DMS114 treated with DMSO at 0.1 percent for 48 hours (cell line): ENCODE data around the gene TLK1.

Experiments
- DNase-seq: peaks from one replicate; lab custom pipeline; 2025; ENCODE audit not compliant: unreplicated experiment; lab: John Stamatoyannopoulos, UW

The TLK1 gene

DNA sequence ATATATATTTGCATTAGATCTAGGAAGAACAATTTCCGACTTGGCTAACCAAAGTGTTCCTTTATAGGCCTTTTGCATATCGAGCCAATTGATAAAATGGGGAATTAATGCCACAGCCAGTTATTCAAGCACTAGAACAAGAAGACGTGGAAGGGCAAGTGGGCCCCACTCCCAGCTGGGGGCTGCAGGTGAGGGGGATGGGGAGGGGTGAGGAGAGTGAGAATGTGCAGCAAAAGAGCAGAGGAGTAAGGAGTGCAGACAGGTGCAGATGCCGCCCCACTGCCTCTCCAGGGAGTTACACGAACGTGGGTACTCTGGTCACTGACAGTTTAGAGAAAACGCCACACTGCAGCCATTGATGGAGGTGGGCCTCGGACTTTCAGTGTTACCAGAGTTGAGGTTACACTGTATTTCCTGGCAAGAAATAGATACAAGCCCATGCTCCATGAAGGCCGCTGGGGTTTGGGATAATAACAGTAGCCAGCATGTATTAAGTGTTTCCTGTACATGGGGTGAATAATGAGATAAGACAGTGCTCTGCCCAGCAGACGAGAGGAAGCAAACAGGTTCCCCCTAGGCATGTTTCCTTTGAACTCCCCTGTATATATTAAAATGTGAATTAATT is 190.7 kb downstream of the TLK1 start:
- DNase-seq: no peak

DNA sequence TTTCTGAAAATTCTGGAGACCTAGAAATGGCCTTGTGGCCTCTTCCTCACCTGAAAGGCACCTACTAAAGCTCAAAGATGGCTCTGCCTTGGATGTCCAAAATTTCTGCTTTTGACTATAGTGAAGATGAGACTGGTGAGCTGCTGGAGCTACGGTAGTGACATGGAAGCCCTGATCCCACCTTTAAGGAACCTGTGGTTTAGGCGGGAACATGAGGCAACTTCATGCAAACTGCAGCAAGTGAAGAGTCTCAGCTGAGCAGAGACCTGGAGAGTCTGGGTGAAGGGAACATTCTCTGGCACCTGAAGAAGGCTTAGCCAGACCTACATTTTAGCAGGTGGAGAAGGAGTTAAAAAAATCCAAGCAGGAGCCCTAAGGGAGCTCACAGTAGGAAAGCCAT is 191.7 kb downstream of the TLK1 start:
- no peak for DNase-seq

DNA sequence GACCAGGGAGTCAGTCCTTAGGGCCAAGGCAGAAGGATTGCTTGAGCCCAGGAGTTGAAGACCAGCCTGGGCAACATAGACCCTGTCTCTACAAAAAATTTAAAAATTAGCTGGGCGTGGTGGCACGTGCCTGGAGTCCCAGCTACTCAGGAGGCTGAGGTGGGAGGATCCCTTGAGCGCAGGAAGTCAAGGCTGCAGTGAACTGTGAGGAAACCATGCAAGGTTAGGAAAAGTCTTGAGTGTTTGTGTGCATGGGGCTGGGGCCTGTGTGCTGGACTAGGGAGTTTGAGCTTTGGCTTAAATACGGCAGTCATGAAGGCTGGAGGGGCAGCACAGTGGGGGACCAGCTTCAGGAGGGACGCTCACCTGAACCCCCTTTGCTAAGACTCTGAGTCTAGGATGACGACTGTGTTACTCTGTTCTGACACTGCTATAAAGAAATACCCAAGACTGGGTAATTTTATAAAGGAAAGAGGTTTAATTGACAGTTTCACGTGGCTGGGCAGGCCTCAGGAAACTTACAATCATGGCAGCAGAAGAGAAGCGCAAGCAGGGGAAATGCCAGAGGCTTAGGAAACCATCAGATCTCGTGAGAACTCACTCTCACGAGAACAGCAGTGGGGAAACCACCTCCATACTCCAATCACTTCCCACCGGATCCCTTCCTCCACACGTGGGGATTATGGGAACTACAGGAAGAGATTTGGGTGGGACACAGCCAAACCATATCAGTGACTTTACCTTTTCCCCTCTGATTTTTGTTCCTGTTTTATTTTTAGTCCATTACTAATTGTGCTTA is 192.3 kb downstream of the TLK1 start:
- no peak for DNase-seq

DNA sequence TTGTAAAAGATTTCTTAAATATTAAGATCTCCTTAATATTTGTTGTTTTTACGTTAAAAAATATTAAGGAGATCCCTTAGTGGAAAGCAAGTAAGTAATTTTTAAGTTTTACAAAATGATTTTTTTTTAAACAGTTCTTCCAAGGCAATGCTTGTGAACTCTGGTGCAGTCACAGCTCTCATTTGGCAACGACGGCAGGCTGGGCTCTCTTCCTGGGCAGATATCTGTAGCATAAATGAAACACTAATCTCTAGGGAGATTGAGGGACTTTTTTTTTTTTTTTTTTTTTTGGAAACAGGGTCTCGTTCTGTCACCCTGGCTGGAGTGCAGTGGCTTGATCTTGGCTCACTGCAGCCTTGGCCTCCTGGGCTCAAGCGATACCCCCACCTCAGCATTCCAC is 193.1 kb downstream of the TLK1 start:
- DNase-seq: no peak

DNA sequence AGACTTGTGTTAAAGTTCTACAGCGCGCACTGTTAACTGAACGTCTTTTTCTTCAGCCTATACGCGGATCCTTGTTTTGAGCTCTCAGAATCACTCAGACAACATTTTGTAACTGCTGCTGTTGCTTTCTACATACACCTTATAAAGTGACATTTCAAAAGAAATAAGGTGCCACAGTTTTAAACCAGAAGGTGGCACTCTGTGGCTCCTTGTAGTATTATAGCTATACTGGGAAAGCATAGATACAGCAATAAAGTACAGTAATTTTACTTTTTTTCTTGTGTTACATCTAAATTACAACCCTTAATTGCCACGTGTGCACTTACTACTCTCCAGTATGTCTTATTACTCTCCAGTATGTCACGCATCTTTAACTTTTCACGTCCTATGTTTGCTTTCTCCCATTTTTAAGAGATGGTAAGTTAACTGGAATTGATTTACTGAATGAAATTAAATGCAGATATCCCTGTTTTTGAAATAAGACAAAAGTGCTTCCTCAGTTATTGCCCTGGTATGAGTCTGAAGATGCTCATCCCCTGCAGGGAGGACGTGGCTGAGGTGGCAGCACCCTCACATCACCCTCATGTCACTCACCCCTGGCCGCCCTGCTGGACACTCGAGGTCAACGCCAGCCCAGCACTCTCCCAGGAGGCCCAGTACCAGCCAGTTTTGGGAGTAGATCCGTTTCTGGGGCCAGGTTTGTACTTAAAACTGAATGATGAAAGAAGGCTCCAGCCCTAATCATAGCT is 193.9 kb downstream of the TLK1 start:
- DNase-seq: no peak

DNA sequence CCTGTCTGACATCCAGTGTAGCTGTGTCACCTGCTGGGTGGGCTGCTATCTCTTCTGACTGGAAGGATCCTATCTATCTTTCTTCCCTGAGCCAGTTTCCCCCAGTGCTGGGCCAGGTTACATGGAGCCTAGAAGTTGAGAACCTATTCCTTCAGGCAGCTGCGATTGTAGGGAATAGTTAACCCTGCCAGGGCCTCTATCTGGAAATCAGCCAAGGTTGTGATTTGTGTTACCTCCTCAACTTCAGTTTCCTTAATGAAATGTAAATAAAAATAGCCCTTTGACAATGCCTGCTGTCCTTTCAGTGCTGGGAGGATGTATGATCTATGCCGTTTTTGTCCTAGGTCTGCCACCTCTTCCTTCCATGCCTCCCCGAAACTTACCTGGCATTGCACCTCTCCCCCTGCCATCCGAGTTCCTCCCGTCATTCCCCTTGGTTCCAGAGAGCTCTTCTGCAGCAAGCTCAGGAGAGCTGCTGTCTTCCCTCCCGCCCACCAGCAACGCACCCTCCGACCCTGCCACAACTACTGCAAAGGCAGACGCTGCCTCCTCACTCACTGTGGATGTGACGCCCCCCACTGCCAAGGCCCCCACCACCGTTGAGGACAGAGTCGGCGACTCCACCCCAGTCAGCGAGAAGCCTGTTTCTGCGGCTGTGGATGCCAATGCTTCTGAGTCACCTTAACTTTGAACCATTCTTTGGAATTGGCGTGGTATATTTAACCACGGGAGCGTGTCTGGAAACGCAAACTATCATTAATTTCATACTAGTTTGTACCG is 195.1 kb downstream of the TLK1 start:
- no peak for DNase-seq

DNA sequence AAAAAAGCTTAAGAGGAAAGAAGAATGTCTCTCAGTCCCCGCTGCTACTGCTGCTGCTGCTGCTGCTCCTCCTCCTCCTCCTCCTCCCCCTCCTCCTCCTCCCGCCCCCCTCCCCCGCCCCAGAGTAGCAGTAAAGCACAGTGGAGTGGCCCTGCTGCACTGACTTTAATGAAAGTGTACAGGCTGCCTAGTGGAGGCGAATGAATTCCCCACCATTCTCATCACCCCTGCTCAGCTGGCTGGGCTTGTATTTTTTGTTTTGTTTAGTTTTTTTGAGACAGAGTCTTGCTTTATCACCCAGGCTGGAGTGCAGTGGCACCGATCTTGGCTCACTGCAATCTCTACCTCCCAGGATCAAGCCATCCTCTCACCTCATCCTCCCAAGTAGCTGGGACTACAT is 197.3 kb downstream of the TLK1 start:
- DNase-seq: no peak

DNA sequence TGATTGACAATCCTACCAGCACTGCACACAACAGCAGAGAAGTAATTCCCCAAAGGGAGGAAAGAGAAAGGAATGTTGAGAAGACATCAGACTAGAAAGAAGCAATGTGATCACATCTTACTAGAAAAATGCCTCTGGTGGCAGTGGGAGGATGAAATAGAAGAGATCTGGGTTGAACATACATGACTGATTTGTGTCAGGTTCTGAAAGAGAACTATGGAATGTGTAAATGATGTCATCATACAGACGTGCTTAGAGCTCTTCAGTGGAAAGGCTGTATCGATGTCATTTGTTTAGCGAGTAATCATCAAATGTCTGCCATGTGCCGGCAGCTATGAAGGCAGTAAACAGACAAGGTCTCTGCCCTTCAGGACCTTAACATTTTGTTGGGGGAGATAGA is 206.8 kb downstream of the TLK1 start:
- no peak for DNase-seq

DNA sequence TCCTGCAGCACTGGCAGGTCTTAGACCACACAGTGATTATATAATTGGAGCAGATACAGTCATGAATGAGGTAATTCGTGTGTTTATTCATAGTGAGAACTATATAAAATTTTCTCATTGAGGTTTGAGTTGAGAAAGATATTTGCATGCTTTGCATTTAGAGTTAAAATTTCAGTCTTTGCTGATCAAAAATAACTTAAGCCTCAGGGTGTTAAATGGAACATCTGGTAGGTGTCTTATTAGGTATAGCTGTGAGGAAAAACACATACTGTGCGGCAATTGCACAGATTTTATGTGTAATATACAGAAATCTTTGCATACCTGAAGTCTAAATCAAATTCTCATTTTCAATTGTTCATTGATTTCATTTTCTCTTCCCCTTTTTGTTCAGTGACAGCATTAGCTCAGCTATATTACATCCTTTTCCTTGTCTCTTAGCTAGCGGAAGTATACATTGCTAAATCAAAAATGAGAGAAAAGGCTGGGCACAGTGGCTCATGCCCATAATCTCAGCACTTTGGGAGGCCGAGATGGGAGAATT is 210.4 kb downstream of the TLK1 start:
- no peak for DNase-seq

DNA sequence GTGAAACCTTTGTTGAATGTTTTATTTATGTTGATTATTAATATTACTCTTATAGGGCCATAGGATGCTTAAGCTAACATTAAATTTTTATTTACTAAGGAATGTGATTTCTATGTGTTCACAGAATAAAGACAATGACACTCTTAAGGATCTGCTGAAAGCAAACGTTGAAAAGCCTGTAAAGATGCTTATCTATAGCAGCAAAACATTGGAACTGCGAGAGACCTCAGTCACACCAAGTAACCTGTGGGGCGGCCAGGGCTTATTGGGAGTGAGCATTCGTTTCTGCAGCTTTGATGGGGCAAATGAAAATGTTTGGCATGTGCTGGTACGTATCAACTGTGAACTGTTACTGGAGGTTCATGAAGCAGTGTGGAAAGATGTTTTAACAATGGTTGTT is 211.3 kb downstream of the TLK1 start:
- no peak for DNase-seq

DNA sequence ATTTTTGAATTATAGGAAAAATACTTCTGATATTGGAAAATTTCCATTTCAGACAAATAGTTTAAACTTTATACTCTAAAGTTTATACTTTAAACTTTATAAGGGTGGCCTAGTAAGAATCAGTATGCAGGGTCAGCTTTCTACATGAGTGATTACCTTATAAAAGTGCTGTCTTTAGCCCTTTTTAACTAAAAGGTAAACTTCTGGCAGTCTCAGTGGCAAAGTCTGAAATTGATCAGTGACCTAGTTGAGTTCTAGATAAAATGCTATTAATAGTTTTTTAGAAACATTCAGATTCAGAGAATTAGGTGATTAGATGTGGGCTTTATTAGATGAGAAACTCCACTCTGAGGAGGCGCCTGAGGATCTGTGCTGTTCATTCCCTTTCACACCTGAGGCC is 216.1 kb downstream of the TLK1 start:
- no peak for DNase-seq

DNA sequence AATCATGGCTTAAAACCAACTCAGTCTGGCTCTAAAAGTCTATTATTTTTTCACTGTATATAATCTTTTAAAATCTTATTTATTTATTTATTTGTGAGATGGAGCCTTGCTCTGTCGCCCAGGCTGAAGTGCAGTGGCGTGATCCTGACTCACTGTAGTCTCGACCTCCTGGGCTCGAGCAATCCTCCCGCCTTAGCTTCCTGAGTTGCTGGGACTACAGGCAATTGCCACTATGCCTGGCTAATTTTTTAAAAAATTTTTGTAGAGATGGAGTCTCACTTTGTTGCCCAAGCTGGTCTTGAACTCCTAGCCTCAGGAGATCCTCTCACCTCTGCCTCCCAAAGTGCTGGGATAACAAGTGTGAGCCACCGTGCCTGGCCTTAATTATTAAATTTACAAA is 217.1 kb downstream of the TLK1 start:
- no peak for DNase-seq

DNA sequence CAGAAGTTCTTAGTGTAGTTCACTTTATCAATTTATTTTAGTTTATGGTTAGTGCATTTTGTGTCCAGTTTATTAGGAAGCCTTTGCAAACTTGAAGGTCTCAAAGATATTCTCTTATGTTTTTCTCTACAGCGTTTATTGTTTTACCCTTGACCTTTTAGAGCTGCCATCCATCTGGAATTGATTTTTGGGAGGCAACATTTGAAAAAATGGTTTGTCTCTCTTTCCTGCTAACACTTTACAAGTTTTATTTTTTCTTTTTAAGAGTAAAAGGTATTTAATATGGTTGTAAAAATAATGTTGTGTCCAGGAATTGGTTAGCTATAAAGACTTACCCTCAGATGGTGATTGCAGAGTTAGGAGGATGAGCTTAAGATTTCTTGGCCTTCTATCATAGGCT is 217.7 kb downstream of the TLK1 start:
- DNase-seq: no peak

DNA sequence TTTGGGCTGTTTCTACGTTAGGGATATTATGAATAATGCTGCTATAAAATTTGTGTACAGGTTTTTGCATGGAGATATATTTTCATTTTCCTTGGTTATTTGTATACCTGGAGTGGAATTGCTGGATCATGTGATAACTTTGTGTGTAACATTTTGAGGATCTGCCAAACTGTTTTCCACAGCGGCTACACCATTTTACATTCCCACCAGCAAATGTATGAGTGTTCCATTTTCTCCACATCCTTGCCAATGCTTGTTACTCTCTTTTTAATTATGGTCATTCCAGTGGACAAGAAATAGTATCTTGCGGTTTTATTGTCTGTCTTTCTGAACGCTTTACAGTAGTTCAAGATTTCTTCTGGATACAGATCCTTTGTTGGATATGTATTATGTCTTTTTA is 218.1 kb downstream of the TLK1 start:
- no peak for DNase-seq
